GM18499 (cell line): ENCODE measurements around the gene TMPRSS2.

ENCODE experiments used
- ATAC-seq: cut with Tn5 transposase; IDR thresholded peaks from one replicate; pipeline ENCODE4 v1.9.1; 2021; ENCODE audit warnings: moderate number of reproducible peaks; ENCODE audit not compliant: insufficient read depth, unreplicated experiment

The TMPRSS2 gene

DNA sequence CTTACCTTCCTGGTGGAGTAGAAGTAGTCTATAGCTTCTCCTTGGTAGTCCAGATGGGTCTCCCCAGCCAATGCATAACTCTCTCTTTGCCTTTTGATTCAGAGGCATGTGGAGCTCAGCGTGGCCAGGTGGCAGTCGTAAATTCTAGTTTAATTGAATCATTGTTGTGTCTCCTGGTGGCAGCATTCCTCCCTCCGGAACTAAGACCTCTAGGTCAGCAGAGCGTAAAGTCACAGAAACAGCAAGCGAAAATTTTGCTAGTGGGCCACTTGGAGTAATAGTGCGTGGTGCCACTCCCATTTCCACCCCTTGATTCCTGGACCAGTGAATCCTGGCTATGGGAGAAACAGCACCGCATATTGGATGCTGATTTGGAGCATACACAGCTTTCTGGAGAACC lies 3.9 kb upstream of the TMPRSS2 start:
- no peak for ATAC-seq

DNA sequence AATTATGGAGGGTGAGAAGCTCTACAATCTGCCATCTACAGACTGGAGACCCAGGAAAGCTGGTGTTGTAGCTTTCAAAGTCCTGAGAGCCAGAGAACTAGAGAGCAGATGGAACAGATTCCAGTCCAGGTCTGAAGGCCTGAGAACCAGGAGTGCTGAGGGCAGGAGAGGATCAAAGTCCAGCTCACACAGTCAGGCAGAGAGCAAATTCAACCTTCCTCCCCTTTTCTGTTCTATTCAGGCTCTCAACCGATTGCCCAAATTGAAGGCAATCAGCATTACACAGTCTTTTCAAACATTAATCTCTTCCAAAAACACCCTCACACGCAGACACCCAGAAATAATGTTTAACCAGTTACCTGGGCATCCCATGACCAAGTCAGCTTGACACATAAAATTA lies 2.5 kb upstream of the TMPRSS2 start:
- no peak for ATAC-seq

DNA sequence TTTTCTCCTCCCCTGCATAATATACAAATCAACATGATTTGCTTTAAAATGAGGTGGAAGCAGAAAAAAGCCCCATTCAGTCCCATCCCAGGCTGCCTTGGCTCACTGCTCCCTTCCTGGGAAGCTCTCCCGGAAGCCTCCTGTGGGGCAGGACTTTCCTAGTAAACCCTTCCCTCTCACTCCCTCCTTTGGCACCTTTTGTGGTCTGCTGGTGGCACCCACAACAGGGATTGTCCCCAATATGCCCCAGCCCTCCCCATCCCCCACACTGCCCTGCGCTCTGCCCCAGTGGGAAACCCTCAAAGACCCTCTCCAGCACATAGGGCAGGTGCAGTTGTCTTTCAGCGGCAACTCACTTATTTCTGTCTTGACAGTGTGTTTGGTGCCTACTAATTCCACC lies 1.8 kb upstream of the TMPRSS2 start:
- ATAC-seq, result no peak

DNA sequence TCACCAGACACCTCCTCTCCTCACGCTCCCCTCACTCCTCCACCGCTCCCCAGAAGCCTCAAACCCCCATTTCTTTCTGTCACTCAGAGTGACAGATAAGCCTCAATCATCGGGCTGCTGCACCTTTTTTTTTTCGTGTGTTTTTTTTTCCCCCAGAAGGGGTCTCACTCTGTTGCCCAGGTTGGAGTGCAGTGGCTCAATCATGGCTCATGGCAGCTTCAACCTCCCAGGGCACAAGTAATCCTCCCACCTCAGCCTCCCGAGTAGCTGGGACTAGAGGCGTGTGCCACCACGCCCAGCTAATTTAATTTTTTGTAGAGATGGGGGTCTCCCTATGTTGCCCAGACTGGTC lies 1.2 kb upstream of the TMPRSS2 start:
- ATAC-seq, result no peak

DNA sequence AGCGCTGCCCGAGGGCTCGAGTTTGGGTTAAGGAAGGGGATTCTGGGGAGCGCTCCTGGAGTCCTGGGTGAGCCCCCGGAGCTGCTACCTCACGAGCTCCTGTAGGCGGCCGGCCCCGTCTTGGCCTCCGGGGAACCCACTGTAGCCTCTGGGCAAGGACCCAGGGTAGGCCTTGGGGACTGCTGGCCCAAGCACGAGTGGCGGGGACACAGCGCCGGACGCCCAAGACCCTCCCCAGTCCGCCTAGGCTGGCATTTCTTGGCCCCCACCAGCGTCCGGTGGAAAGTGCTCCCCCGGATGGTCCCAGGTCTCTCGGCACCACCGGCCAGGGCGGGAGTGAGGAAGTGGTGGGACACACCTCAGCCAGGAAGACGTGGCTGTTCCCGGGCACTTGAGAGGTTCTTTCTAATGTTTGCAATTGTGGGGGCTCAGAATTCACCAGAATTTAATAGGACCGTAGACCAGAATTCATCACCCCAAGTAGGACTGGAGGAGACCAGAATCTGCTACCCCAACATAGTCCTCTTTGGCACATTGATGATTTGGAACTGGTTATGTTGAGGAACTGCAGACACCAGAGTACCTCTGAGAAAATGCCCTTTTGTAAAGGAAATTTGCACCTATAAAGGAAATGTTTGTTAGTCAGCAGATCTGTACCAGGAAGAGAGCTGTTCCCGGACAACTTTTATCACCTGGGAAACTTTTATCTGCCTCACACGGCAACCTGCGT lies 622 bp upstream of the TMPRSS2 start:
- ATAC-seq, result no peak

DNA sequence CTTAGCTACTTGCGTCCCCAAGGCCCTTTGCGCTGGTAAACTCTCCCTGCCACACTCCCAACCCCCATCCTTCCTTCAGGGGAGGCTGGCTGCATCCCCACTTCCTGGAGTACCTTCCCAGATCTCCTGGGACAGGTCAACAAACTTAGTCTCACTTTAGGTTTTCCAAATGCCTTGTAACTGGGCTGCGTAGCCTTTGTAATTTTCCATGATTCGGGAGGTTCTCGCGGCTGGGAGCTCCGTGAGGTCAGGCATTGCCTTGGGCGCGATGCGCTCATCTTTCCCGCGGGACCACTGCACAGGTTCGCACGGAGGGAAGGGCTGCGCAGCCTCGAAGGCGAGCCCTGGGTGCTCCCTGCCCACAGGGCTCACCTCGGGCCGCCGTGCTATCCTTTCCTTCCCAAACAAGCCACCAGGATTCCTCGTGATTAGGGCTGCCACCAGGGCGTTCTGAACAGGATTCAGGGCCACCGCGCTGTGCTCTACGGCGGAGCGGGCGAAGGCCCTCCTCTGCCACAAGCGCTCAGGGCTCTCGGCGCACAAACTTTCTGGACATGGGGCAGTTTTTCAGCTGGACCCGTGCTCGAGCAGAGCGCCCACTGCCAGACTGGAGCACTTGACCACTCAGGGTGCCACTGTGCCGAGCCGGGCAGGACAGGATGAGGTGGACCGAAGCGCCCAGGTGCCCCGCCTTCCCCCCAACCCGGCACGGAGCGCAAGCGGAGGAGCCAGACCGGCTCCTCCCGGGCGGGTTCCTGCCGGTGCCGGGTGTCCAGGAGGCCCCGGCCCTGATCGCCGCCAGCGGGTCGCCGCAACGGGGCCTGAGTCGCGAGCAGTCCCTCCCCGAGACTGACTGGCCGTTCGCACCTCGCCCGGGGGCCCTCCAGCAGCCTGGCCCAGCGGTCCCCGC lies 1.1 kb downstream of the TMPRSS2 start:
- ATAC-seq, result no peak

DNA sequence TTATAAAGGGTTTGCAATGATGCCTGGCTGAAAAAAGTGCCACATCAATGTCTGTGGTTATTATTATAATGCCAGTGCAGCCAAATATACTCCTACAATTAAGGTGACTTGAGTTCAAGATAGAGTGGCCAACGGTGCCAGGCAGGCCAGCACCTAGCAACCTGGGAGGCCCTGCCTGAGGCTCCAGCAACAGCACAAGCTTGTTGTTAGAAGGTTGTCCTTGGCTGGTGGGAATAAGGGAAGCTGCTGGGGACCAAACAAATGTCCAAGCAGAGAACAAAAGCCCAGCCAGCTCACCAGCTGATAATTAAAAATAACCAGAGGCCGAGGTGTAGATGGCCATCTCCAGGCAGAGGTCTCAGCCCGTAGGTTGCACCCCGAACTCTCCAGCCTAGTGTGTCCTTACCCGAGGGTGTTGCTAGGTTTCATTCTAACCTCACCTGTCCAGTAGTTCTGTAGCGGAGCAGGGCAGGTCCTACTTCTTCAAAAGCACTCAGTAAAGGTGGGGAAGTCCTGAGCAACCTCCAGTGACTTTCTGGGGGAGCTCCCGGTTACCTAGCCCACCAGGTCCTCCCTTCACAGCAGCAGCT lies 1.9 kb downstream of the TMPRSS2 start:
- ATAC-seq, result no peak

DNA sequence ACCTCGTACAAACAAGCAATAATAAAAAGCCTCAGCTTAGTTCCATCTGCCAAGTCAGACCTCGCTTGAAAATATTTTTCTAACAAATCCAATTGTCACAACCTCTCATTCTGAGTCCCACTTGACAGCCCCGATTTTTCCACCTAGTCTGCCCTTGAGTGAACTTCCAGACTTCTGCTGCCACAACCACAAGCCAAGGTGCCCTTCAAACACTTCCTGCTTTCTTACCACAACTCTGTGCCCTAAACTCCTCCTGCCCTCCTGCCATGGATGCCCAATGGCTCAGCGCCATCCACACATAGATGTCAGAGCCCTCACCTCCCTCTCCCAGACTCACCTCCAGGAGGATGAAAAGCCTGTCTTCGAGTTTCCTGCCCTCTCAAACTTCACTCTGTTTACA lies 3.9 kb downstream of the TMPRSS2 start:
- no peak for ATAC-seq

DNA sequence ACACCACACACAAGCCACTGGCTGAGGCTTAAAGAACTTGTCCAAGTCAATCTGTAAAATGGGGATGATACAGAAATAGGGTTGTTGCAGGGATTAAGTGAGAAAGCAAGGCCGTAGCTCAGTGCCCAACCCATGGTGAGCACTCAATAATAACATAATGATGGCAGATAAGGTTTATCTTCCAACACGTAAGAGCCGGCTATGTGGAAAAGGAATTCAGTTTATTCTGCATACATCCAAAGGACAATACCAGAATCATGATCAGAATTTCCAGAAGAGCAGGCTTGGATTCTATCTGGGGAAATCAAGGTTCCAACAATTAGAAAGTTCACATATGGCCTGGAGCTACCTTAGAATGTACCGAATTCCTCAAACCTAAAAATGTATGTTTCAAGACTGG lies 4.6 kb downstream of the TMPRSS2 start:
- ATAC-seq, result no peak

DNA sequence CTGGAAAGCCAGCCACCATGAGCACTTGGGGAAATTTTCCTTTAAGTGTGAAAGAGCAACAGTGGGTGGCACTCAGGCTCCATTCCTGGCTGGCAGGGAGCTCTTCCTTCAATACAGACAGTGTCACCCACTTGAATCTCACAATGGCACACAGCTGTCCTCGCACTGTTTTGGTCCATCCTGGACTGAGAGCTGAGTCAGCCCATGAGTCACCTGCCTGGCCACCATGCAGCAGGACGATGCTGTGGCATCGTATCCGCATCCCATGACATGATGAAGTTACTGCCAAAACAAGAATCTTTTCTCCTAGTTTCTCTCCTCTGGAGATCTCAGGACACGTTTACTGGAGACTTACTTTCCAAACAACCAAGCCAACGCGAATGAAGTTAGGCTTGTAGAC lies 6.0 kb downstream of the TMPRSS2 start:
- no peak for ATAC-seq

DNA sequence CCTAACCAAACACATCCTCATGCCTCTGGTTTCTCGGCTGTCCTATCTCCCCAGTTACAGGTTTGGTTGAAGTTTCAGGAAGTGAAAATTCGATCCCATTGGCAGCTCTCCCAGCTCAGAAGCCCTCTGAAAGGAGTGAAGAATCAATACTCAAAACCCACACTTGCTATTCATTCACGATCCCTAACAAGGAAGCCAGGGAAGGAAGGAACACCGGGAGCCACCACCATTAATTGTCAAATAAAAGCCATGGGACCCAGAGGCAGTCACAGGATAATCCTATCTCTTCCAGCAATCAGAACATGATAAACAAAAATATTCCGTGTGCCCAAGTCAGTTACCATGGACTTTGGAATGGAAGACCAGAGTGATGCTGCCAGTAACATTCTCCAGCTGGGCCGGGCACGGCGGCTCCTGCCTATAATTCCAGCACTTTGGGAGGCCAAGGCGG lies 7.0 kb downstream of the TMPRSS2 start:
- ATAC-seq, result no peak

DNA sequence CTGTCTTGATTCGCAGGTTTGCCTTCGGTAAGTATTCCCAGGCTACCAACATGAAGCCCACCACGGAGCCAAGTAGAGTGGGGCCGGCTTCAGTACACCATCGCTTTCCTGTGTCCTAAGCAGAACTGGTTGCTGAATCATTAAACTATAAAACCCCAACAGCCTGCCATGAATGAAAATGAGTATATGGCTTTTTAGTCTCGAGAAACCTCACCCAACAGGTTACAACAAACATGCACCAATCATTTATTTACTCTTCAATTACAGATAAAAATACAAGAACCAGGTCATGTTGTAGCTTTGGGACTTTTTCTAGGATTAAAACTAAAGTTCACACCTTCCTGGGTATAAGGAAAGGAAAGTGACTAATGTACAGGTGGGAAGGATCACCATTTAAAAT lies 7.6 kb downstream of the TMPRSS2 start:
- ATAC-seq, result no peak

DNA sequence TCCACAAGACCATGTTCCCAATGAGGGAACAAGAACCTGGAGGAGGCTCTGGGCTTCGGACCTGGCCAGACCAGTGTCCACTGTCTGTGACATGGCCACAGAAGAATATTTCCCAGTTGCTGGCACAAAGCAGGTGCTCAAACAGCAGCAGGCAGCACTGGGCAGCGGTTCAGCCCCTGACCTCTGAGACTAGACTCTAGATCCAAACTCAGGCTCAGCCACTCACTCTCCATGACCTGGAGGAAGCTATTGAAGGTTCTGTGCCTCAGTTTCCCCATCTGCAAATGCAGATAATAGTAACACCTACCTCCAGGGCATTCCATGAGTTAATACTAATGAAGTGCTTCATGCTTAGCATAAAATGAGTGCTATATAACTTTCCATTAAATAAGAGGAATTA lies 8.0 kb downstream of the TMPRSS2 start:
- no peak for ATAC-seq

DNA sequence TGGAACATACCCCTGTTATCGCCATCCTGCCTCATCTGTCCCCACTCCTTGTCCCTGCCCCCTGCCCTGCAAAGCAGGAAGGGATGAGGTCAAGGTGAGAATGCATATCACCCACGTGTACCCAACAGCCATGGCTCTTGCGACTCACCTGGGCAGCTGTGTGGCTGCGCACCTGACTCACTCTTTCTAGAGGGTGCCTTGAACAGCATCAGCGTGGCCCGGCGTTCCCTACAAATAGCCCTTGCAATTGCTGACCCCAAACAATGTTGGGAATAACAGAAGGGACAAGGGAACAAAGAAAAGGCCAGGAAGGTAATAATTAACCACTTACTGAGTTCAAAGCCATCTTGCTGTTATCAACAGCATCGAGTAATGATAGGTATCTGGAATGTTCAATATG lies 10.2 kb downstream of the TMPRSS2 start:
- no peak for ATAC-seq

DNA sequence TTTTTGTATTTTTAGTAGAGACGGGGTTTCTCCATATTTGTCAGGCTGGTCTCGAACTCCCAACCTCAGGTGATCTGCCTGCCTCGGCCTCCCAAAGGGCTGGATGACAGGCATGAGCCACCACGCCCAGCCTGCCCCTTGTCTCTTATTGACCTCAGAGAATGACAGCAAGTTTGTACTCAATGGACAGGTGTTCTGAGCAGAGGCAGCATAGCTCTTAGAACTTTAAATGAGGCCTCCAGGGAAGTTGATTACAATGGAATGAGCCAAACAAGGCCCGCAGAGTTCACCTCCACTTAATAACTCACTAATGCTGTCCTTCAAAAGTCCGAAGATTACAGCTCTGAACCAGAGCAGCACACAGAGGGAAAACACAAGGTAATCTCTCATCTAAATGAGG lies 10.9 kb downstream of the TMPRSS2 start:
- no peak for ATAC-seq

DNA sequence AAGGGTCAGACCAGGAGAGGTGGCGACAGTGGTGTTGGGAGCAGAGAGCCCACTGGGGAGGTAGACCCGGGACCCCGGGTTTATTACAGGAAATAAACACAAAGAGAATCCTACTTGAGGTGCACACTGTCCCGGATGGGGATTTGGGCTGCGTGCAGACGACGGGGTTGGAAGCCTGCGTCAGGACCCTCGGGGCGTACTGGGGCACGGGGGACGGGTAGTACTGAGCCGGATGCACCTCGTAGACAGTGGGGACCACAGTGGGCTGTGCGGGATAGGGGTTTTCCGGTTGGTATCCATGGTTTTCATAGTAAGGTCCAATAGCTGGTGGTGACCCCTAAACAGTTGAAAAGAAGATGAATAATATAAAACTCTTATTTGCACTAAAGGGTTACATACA lies 13.7 kb downstream of the TMPRSS2 start:
- ATAC-seq, result no peak

DNA sequence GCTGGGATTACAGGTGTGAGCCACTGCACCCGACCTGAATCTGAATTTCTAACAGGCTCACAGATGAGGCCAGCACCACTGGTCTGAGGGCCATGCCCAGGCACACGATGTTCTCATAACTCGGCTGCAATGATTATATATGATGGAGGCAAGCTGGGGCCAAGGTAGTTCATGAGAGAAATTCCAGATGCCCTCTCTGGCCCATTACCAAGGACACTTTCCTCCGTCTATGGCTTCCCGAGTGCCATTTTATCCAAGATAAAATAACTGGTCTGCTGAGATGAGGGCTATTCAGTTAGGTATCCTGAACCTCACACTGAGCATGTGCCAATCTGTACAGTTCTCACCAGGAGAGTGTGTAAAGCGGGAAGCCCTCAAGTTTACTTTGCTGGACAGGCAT lies 16.5 kb downstream of the TMPRSS2 start:
- ATAC-seq, result no peak

DNA sequence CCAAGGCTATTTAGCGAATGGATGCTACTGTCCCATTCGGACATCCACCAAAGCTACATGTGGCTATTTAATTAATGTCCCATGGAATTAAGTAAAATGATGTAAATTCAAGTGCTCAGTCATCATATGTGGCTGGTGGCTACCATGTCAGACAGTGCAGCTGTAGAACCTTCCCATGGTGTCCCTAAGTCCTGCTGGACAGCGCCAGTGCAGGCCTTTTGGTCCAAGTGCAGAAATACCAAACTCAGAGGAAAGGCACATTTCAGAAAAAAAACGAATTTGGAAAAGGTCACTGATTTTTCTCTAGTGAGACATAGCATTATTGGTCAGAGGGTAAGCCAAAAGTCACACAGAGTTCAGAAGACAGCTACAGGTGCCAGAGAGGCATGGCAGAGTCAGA lies 17.6 kb downstream of the TMPRSS2 start:
- ATAC-seq, result no peak

DNA sequence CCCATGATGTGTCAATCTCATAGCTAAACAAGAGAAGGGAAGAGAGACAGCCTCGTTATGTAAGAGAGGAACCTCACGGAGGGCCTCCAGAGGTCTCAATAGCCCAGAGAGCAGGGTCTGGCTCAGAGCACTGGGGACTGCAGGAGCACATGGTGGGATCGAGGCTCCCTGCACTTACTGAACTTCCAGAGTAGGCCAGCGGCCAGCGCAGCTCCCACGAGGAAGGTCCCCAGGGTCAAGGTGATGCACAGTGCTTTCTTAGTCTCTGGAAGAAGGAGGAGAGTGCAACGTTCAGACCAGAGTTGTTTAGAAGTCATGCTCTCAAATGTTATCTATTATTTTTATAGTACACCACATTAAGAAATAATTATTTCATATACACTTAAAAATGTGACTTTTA lies 18.6 kb downstream of the TMPRSS2 start:
- no peak for ATAC-seq

DNA sequence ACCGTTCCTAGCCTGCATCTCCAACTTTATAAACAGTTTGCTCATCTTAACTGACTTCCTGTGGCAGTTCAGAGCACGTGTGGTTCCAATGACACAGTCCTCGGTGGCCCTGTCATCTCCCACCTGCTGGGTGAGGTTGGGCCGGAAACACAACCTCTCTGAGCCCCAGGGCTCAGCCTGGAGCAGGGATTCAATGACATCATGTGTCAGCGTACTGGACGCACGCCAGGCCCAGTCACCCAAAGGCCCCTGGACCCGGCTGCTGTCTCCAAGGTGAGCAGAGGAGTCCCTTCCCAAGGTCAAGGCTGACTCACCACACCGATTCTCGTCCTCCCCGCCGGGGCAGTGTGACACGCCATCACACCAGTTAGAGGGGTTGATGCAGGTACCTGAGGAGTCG lies 19.9 kb downstream of the TMPRSS2 start:
- ATAC-seq, result no peak

DNA sequence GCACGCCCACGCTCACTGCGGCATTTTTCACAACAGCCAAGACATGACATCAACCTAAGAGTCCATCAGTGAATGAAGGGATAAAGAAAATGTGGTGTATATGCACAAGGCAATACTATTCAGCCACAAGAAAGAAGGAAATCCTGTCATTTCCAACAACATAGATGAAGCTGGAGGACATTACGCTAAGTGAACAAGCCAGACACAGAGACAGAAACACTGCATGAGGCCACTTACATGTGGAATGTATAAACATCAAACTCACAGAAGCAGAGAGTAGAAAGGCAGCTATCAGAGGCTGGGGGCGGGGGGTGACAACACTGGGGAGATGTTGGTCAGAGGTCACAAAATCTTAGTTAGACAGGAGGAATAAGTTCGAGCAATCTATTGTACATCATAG lies 20.9 kb downstream of the TMPRSS2 start:
- ATAC-seq, result no peak
